LHCN-M2 (cell line): ENCODE data around the gene MLLT6. TPM values are rescaled to one million over a fixed set of nuclear protein-coding genes. Genes with fewer than 3 reads are reported as not detected.

Source experiments
- DNase-seq: peaks from one replicate; pipeline ENCODE4 v3.0.0-alpha.2; 2012; ENCODE audit warnings: low read depth
- total RNA-seq: library from RNA; depleted of rRNA; stranded (reverse); fragments of >200 nt; gene quantifications from 2 replicates; pipeline ENCODE4 v1.2.3, GENCODE V29; 2014

Gene MLLT6
- total RNA-seq, 1 experiment from 2014 or later: 26.8 TPM

GRCh38 chr17:38706505-38707216 lies 1.6 kb downstream of the MLLT6 start:
- DNase-seq: no peak

- no peak for DNase-seq
Observed at GRCh38 chr17:38707678-38708351, 2.7 kb downstream of the MLLT6 start.

DNA sequence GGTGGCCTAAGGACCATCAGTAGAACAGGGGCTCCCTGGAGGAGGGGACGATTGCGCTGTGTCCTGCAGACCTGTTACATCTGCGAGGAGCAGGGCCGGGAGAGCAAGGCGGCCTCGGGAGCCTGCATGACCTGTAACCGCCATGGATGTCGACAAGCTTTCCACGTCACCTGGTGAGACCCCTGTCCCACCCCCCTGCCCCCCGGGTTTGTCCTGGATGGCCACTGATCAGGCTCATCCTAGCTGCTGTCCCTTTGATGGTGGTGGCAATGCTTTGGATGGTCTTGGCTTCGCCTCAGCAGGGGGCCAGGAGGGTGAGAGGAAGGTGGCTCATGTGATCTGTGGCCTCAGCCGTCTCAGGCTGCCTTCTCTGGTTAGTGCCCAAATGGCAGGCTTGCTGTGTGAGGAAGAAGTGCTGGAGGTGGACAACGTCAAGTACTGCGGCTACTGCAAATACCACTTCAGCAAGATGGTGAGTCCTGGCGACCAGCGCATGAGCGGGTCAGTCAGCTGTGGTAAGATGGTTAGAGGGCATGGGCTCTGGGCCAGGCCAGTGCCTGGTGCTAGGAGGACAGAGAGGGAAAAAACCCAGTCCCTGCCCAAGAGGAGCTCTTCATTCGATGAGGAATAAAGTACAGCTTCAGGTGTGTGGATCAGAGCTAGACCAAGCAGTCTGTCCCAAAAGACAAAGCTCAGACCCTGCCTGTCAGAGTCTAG lies 4.2 kb downstream of the MLLT6 start:
- DNase-seq: no peak

GRCh38 chr17:38709864-38710603 lies 5.0 kb downstream of the MLLT6 start:
- peak; percentile 84 for DNase-seq

- DNase-seq: no peak
Observed at GRCh38 chr17:38710604-38710962, 5.5 kb downstream of the MLLT6 start.

GRCh38 chr17:38710985-38711384 lies 5.9 kb downstream of the MLLT6 start:
- DNase-seq: no peak

DNA sequence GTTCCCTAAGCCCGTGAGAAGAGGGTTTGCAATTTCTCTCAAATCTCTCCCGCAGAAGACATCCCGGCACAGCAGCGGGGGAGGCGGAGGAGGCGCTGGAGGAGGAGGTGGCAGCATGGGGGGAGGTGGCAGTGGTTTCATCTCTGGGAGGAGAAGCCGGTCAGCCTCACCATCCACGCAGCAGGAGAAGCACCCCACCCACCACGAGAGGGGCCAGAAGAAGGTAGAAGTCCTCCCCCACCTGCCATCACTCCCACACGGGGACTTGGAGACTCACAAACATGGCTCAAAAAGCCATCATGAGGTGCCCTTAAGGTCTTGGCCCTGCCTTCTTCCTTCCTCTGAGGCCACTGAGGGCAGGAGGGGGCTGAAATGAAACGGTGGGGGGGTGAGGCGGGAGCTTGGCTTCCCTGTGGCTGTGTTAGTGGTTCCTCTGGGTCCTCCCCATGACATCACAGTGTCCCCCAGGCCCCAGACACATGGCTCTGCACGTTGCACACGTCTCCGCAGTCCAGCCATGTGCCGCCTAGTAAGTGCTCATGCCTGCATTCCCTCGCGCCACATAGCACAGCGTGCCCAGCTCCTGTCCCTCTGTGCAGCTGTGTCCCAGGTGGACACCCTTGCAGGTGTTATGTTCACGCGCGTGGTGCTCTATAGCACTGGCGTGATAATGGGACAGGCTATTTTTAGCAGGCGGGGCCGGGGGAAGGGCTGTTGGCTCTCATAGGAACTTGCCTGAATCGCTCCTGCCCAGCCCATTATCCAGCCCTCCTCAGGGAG lies 6.9 kb downstream of the MLLT6 start:
- no peak for DNase-seq

DNA sequence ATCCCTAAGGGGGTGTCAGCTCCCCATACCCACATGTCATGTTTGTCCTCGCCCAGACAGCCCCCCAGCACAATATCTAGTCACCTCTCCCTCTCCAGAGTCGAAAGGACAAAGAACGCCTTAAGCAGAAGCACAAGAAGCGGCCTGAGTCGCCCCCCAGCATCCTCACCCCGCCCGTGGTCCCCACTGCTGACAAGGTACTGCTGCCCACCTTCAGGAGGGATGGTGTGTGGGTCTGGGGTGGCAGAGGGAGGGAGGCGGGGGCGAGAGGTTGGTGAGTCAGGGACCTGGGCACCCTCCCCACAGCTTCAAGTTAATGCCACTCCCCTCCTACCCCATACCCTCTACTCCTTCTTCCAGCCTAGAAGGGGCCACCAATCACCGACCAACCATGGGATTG lies 7.5 kb downstream of the MLLT6 start:
- no peak for DNase-seq

- no peak for DNase-seq
Observed at GRCh38 chr17:38713456-38714075, 8.5 kb downstream of the MLLT6 start.

- no peak for DNase-seq
Observed at GRCh38 chr17:38715216-38715943, 10.3 kb downstream of the MLLT6 start.

DNA sequence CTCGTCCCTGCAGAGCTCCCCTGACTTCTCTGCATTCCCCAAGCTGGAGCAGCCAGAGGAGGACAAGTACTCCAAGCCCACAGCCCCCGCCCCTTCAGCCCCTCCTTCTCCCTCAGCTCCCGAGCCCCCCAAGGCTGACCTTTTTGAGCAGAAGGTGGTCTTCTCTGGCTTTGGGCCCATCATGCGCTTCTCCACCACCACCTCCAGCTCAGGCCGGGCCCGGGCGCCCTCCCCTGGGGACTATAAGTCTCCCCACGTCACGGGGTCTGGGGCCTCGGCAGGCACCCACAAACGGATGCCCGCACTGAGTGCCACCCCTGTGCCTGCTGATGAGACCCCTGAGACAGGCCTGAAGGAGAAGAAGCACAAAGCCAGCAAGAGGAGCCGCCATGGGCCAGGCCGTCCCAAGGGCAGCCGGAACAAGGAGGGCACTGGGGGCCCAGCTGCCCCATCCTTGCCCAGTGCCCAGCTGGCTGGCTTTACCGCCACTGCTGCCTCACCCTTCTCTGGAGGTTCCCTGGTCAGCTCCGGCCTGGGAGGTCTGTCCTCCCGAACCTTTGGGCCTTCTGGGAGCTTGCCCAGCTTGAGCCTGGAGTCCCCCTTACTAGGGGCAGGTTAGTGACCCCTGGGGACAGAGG lies 11.4 kb downstream of the MLLT6 start:
- no peak for DNase-seq

DNA sequence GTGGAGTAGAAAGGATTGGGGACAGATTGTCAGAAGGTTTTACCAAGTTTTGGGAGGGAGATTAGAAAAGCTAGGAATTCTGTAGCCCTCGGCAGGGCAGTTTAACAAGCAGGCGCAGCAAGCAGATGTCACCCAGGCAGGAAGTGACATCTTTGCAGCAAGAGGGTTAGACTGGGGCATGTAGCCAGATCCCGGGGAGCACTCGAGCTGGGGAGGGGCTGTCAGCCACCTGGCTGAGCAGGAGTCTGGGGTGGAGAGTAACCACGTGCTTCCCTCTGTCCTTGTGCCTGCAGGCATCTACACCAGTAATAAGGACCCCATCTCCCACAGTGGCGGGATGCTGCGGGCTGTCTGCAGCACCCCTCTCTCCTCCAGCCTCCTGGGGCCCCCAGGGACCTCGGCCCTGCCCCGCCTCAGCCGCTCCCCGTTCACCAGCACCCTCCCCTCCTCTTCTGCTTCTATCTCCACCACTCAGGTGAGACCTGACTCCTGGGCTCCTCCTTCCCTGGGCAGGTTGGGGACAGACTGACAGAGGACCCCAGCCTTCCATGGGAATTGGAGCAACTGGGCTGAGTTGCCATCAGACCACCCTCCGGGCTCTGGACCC lies 12.2 kb downstream of the MLLT6 start:
- DNase-seq: no peak

DNA sequence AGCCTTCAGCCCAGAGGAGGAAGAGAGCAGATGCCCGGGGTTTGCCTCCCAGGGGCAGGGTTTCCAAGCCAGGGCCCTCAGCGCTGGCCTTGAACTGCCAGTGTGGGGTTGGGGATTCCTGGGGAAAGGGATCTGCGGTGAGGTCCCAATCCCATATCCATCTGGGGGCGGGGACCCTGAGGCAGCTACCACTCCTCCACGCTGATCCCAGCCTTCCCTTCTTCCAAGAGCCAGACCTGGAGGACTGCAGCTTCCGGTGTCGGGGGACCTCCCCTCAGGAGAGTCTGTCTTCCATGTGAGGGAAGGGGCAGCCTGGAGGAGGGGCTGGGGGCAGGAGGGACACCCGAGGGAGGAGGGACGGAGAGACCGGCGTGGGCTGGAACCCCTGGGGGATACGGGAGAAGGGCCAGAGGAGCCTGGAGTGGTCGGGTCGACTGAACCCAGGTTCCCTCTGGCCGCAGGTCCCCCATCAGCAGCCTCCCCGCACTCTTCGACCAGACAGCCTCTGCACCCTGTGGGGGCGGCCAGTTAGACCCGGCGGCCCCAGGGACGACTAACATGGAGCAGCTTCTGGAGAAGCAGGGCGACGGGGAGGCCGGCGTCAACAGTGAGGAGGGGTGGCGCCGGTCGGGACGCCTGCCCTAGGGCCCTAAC lies 14.3 kb downstream of the MLLT6 start:
- DNase-seq: no peak

DNA sequence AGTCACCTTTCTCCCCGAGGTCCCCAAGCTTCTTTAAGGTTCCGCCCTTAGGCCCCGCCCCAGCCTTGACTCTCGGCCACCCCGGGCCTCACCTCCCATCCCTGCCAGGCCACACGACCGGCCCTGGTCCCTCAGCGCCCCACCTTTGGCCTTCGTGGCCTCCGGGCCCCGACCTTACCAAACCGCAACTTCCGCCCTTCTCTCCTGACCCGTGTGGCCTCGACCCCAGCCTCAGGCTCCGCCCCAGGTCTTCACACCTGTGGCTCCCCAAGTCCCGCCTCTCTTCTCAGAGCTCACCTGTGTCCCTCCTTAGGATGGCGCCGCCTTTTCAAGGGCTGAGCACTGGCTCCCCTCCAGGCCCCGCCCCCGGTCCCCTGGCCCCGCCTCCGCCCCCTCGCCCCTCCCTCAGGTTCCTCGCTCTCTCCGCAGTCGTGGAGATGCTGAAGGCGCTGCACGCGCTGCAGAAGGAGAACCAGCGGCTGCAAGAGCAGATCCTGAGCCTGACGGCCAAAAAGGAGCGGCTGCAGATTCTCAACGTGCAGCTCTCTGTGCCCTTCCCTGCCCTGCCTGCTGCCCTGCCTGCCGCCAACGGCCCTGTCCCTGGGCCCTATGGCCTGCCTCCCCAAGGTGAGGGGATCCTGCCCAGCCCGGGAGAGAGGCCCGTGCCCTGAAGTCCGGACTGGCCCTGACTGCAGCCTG lies 15.0 kb downstream of the MLLT6 start:
- no peak for DNase-seq

DNA sequence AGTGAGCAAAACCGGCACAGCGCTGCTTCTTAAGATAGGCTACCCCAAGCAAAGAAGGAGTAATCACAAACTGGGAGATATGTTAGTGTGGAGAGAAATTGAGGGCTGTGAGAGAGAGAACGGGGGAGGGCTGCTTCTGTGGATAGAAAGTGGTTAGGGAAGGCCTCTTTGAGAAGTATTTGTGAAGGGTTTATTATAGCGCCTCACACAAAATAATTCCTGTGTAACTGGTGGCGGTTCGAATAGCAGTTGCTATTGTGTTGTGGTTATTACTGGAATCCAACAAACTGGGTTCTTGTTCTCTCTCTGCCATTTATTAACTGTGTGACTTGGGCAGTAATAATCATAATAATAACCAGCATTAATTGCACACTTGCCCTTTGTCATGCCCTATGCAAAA lies 15.9 kb downstream of the MLLT6 start:
- DNase-seq: no peak

GRCh38 chr17:38721802-38722201 lies 16.7 kb downstream of the MLLT6 start:
- no peak for DNase-seq

GRCh38 chr17:38724337-38724988 lies 19.4 kb downstream of the MLLT6 start:
- DNase-seq: peak; percentile 90
